ENCODE measurements around the gene VIPR2.

DNA sequence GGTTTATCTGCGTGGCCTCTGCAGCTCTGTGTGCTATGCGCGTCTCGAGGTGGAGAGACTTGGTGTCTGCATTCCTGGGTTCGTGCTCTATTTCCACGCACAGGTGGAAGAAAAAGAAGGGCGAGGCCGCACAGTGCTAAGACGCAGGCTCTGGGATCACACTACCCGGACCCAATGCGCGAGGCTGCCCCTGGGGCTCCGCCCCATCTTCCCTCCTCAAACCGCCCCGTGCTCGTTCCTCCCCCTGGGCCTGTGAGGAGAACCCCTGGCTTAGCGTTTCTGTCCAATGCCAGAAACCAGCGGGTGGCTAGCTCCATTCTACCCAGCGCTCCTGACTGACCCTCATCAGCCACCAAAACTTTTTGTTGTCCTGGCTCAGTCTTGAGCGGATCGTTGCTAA is 145.2 kb downstream of the VIPR2 start:
- TF ChIP-seq, protein P1, sequence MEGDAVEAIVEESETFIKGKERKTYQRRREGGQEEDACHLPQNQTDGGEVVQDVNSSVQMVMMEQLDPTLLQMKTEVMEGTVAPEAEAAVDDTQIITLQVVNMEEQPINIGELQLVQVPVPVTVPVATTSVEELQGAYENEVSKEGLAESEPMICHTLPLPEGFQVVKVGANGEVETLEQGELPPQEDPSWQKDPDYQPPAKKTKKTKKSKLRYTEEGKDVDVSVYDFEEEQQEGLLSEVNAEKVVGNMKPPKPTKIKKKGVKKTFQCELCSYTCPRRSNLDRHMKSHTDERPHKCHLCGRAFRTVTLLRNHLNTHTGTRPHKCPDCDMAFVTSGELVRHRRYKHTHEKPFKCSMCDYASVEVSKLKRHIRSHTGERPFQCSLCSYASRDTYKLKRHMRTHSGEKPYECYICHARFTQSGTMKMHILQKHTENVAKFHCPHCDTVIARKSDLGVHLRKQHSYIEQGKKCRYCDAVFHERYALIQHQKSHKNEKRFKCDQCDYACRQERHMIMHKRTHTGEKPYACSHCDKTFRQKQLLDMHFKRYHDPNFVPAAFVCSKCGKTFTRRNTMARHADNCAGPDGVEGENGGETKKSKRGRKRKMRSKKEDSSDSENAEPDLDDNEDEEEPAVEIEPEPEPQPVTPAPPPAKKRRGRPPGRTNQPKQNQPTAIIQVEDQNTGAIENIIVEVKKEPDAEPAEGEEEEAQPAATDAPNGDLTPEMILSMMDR (IDR thresholded peaks at IDR 0.05): no peak
- no peak for TF ChIP-seq POLR2A (IDR thresholded peaks at IDR 0.05)
